BE2C (cell line): Measurements from ENCODE around the gene RECK.
A peak's percentile ranks its signal among the peaks of the same experiment; 100 is the strongest.

Experiments
- DNase-seq: peaks from one replicate; pipeline ENCODE4 v3.0.0-alpha.2; 2020
- H3K27me3 ChIP-seq: fragments of 250-450 bp; sonication (Bioruptor Pico); 2 replicates; pipeline ENCODE4 v1.5.1; 2020; ENCODE audit warnings: mild to moderate bottlenecking
- H3K36me3 ChIP-seq: fragments of 250-450 bp; sonication (Bioruptor Pico); 2 replicates; pipeline ENCODE4 v1.5.1; 2020; ENCODE audit warnings: mild to moderate bottlenecking
- H3K4me1 ChIP-seq: fragments of 250-450 bp; sonication (Bioruptor Pico); 2 replicates; pipeline ENCODE4 v1.5.1; 2020
- H3K4me3 ChIP-seq: 2 replicates; pipeline ENCODE4 v1.5.1; 2011; ENCODE audit warnings: low read depth, low read length
- H3K9me3 ChIP-seq: fragments of 250-450 bp; sonication (Bioruptor Pico); 2 replicates; pipeline ENCODE4 v1.5.1; 2020
- CTCF ChIP-seq: IDR thresholded peaks from 2 replicates; pipeline ENCODE4 v1.5.1; 2012; ENCODE audit warnings: mild to moderate bottlenecking, low read depth, low read length

RECK gene

GRCh38 chr9:35998333-35998732 is 38.4 kb upstream of the RECK start:
- TF ChIP-seq CTCF = no peak
- no peaks in the 10 kb centered on the region for H3K36me3 ChIP-seq
- no peak overlapping the region for H3K4me3 ChIP-seq
- H3K27me3 ChIP-seq = peaks cover 42% of the 10 kb centered on the region
- no peaks in the 10 kb centered on the region for H3K9me3 ChIP-seq
- no peak for DNase-seq
- no peaks in the 10 kb centered on the region for H3K4me1 ChIP-seq

- no peaks in the 10 kb centered on the region for H3K36me3 ChIP-seq
- peaks cover 28% of the 10 kb centered on the region for H3K27me3 ChIP-seq
- no peak for DNase-seq
- TF ChIP-seq CTCF = no peak
- H3K4me3 ChIP-seq = no peak overlapping the region
- no peaks in the 10 kb centered on the region for H3K4me1 ChIP-seq
- H3K9me3 ChIP-seq = no peaks in the 10 kb centered on the region
These were observed 30.8 kb upstream of the RECK start for GRCh38 chr9:36005891-36006290.

- no peaks in the 10 kb centered on the region for H3K9me3 ChIP-seq
- no peaks in the 10 kb centered on the region for H3K36me3 ChIP-seq
- DNase-seq = no peak
- no peak overlapping the region for H3K4me3 ChIP-seq
- peaks cover 25% of the 10 kb centered on the region for H3K27me3 ChIP-seq
- TF ChIP-seq CTCF = no peak
- H3K4me1 ChIP-seq = no peaks in the 10 kb centered on the region
These were observed 30.0 kb upstream of the RECK start for GRCh38 chr9:36006549-36007315.

- Histone ChIP-seq H3K4me3 (no peak overlapping the region), H3K27me3 (peaks cover 20% of the 10 kb centered on the region), H3K9me3 (no peaks in the 10 kb centered on the region), H3K36me3 (no peaks in the 10 kb centered on the region), H3K4me1 (no peaks in the 10 kb centered on the region)
- no peak for TF ChIP-seq CTCF
- DNase-seq = no peak
These were observed 29.4 kb upstream of the RECK start for GRCh38 chr9:36007316-36007708.

- no peak for TF ChIP-seq CTCF
- peaks cover 15% of the 10 kb centered on the region for H3K27me3 ChIP-seq
- no peak for DNase-seq
- no peak overlapping the region for H3K4me3 ChIP-seq
- H3K9me3 ChIP-seq = no peaks in the 10 kb centered on the region
- H3K36me3 ChIP-seq = no peaks in the 10 kb centered on the region
- no peaks in the 10 kb centered on the region for H3K4me1 ChIP-seq
These were observed 28.9 kb upstream of the RECK start for GRCh38 chr9:36007852-36008251.

GRCh38 chr9:36008774-36009300 is 27.9 kb upstream of the RECK start:
- Histone ChIP-seq H3K36me3 (no peaks in the 10 kb centered on the region), H3K27me3 (peaks cover 15% of the 10 kb centered on the region), H3K4me3 (no peak overlapping the region), H3K4me1 (no peaks in the 10 kb centered on the region), H3K9me3 (no peaks in the 10 kb centered on the region)
- TF ChIP-seq CTCF = peak; percentile 100
- DNase-seq = peak; percentile 76
